ENCODE data around the gene JMY.

DNA sequence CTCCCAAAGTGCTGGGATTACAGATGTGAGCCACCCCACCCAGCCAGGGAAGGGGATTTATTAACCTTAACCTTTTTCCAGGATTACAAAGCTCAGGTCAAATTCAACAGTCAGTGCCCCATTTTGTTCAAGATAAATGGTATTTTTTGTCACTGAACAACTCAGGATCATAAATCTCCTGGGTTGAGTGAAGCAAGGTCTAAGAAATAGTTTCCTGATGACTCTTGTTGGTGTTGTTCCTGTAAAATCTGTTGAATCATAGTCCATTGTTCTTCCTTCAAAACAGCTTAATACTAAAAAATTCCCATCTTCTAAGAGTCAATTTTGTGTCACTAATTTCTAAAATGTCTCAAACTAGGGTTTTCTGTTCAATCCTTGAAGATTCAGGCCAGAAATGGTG is 33.9 kb upstream of the JMY start:
- TF ChIP-seq POLR2A (IDR thresholded peaks at IDR 0.05) = no peak
- TF ChIP-seq, protein P1, sequence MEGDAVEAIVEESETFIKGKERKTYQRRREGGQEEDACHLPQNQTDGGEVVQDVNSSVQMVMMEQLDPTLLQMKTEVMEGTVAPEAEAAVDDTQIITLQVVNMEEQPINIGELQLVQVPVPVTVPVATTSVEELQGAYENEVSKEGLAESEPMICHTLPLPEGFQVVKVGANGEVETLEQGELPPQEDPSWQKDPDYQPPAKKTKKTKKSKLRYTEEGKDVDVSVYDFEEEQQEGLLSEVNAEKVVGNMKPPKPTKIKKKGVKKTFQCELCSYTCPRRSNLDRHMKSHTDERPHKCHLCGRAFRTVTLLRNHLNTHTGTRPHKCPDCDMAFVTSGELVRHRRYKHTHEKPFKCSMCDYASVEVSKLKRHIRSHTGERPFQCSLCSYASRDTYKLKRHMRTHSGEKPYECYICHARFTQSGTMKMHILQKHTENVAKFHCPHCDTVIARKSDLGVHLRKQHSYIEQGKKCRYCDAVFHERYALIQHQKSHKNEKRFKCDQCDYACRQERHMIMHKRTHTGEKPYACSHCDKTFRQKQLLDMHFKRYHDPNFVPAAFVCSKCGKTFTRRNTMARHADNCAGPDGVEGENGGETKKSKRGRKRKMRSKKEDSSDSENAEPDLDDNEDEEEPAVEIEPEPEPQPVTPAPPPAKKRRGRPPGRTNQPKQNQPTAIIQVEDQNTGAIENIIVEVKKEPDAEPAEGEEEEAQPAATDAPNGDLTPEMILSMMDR (IDR thresholded peaks at IDR 0.05) = no peak
